Nephron progenitor cell (in vitro differentiated cells): Measurements from ENCODE around the gene CEP164.

ENCODE experiments used
- DNase-seq: peaks from one replicate; pipeline ENCODE4 v3.0.0; 2021
- H3K27ac Mint-ChIP-seq: 2 replicates; pipeline ENCODE4 v1.8.0; 2021; ENCODE audit warnings: mild to moderate bottlenecking, moderate library complexity, mixed read lengths
- H3K27me3 Mint-ChIP-seq: 2 replicates; pipeline ENCODE4 v1.8.0; 2021; ENCODE audit warnings: mild to moderate bottlenecking, low read depth, mixed read lengths; ENCODE audit not compliant: poor library complexity
- H3K36me3 Mint-ChIP-seq: 2 replicates; pipeline ENCODE4 v1.8.0; 2021; ENCODE audit warnings: low read depth, mixed read lengths
- H3K4me1 Mint-ChIP-seq: 2 replicates; pipeline ENCODE4 v1.8.0; 2021; ENCODE audit warnings: mixed read lengths
- H3K4me3 Mint-ChIP-seq: 2 replicates; pipeline ENCODE4 v1.8.0; 2021; ENCODE audit warnings: mild to moderate bottlenecking, moderate library complexity, mixed read lengths
- H3K9me3 Mint-ChIP-seq: 2 replicates; pipeline ENCODE4 v1.8.0; 2021; ENCODE audit warnings: mild to moderate bottlenecking, moderate library complexity, mixed read lengths
- TF ChIP-seq, protein P1 (sequence below): fragments of 200-600 bp; sonication (generic); IDR thresholded peaks from 2 replicates; pipeline ENCODE4 v1.5.0; 2021; ENCODE audit warnings: antibody characterized with exemption

Gene CEP164

DNA sequence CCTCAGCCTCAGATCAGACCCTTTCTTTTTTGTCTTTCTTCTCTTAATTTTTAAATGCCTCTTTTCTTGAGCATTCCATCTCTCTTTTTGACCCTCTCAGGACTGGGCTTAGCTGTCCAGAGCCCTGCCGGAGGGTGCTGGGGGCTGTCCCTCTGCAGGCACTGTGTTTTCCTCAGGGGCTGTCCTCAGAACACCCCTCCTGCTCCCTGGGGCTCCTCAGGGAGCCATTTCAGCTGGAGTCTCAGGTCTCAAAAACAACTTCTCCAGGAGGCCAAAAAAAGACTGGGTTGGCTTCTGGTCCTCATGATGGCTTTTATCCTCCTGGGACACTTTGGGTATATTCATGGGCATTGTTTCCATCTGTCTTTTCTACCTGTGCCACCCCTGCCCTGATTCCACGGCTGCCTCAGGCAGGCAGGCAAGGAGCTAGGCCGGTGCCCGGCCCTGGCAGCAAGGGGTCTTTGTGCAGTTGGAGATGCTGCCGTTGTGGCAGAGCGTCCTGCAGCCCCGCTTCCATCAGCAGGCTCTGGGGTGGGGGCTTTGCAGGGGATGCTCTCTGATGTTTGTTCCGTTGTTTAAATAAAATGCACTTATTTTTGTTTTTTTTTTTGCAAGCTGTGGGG lies 85.1 kb downstream of the CEP164 start:
- Mint-ChIP-seq H3K9me3 (no peaks in the 10 kb centered on the region), H3K27ac (peak overlapping the region; percentile 1), H3K27me3 (peaks cover 17% of the 10 kb centered on the region), H3K4me3 (no peak overlapping the region), H3K36me3 (peaks cover 36% of the 10 kb centered on the region), H3K4me1 (peaks cover 22% of the 10 kb centered on the region)
- DNase-seq, result no peak
- TF ChIP-seq, protein P1, sequence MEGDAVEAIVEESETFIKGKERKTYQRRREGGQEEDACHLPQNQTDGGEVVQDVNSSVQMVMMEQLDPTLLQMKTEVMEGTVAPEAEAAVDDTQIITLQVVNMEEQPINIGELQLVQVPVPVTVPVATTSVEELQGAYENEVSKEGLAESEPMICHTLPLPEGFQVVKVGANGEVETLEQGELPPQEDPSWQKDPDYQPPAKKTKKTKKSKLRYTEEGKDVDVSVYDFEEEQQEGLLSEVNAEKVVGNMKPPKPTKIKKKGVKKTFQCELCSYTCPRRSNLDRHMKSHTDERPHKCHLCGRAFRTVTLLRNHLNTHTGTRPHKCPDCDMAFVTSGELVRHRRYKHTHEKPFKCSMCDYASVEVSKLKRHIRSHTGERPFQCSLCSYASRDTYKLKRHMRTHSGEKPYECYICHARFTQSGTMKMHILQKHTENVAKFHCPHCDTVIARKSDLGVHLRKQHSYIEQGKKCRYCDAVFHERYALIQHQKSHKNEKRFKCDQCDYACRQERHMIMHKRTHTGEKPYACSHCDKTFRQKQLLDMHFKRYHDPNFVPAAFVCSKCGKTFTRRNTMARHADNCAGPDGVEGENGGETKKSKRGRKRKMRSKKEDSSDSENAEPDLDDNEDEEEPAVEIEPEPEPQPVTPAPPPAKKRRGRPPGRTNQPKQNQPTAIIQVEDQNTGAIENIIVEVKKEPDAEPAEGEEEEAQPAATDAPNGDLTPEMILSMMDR, result no peak

DNA sequence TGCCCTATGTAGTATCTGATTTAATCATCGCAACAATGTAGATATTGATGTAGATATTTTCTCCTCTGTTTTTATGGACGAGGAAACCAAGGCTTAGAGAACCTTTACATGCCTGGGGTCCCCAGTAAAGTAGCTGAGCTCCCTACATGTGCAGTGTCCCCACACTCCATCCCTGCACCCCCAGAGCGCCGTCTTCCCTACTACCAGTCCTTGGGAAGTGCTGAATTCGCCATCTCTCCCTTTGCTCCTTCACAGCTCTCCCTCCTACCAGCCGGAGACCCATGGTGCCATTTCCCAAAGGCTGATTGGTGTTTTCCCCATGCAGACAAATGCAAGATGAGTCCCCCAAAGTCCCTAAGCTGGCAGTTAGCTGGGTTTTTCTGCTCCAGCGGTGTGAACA lies 86.0 kb downstream of the CEP164 start:
- Mint-ChIP-seq H3K4me3 (no peak overlapping the region), H3K27ac (no peak overlapping the region), H3K4me1 (peaks cover 17% of the 10 kb centered on the region), H3K27me3 (peaks cover 16% of the 10 kb centered on the region), H3K9me3 (no peaks in the 10 kb centered on the region), H3K36me3 (peaks cover 27% of the 10 kb centered on the region)
- TF ChIP-seq, protein P1, result no peak
- no peak for DNase-seq

DNA sequence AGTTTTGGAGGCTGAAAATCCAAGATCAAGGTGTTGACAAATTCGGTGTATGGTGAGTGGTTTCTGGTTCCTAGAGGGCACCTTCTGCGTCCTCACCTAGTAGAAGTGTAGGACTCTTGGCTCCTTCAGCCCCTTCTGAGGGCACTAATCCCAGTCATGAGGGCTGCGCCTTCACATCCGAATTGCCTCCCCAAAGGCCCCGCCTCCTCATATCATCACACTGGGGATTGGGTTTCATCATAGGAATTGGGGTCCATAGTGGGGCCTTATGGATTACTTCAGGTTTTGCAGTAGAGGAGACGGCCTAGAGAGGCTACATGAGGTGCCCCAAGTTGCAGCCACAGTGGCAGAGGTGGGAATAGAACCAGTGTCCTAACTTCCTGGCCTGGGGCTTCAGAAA lies 87.1 kb downstream of the CEP164 start:
- no peak overlapping the region for H3K27ac Mint-ChIP-seq
- H3K27me3 Mint-ChIP-seq, result peaks cover 20% of the 10 kb centered on the region
- no peak overlapping the region for H3K4me3 Mint-ChIP-seq
- DNase-seq, result no peak
- H3K9me3 Mint-ChIP-seq, result no peaks in the 10 kb centered on the region
- H3K36me3 Mint-ChIP-seq, result peaks cover 18% of the 10 kb centered on the region
- TF ChIP-seq, protein P1, result no peak
- peaks cover 17% of the 10 kb centered on the region for H3K4me1 Mint-ChIP-seq

DNA sequence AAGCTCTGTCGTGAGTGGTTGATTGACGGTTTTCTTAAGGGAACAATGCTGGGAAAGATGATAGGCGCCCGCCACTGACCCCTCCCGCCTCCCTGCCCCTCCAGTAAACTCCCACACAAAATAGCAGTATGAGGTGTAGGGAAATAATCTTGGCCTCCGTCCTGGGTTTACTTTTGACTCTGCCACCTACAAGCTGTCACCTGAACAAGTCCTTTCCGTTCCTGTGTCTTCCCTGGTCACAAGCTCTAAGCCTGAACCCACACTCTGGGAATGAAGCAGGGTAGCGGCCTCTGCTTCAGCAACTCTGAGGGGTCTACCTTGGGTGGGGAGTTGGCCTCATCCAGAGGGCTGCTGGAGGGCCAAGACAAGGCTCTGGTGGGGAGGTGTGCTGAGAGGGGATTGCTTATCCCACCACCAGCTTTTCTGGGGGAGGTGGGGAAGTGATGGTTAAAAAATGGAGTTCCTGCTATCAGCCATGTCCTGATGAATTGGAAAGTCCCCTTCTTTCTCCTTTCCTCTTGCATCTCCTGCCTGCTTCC lies 87.8 kb downstream of the CEP164 start:
- DNase-seq, result no peak
- Mint-ChIP-seq H3K27ac (peak overlapping the region; percentile 26), H3K4me3 (no peak overlapping the region), H3K27me3 (peaks cover 20% of the 10 kb centered on the region), H3K9me3 (no peaks in the 10 kb centered on the region), H3K36me3 (peaks cover 13% of the 10 kb centered on the region), H3K4me1 (peaks cover 17% of the 10 kb centered on the region)
- TF ChIP-seq, protein P1, result no peak

DNA sequence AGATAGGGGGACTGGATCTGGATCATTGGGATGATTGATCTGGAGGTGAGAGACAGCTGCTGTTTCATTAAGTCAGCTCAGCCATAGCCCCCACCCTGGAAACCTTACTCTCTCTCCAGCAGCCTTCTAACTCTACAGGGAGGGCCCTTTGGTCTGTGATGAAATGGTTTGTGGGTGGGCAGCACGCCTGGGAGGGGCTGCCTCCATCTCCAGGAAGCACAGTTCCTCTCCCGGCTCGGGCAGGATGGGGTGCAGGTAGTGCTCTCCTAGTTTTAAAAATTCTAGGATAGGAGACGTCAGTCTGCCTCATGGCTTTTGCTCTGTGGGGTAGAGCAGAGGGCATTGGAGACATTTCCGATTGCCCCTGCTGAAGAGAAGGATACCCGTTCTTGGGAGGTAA lies 89.7 kb downstream of the CEP164 start:
- TF ChIP-seq, protein P1, result no peak
- H3K27me3 Mint-ChIP-seq, result peaks cover 28% of the 10 kb centered on the region
- no peak for DNase-seq
- no peak overlapping the region for H3K27ac Mint-ChIP-seq
- peaks cover 9% of the 10 kb centered on the region for H3K36me3 Mint-ChIP-seq
- no peaks in the 10 kb centered on the region for H3K9me3 Mint-ChIP-seq
- peaks cover 25% of the 10 kb centered on the region for H3K4me1 Mint-ChIP-seq
- H3K4me3 Mint-ChIP-seq, result no peak overlapping the region

DNA sequence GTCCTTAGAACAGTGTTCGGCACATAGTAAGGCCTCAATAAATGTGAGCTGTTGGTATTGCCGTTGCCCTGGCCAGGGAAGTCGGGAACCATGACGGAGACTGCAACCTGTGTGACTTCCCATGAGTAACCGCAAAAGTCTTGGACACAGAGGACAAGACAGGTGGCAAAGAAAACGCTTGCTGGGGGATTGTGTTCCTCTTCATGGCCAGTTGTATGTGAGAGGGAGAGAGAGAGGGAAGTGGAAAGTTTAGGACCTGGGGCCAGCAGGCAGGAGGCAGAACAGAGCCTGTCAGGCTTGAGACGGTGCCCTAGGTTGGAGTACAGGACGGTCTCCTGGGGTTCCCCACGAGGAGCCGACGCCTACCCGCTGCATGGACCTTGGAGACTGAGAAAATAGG lies 90.2 kb downstream of the CEP164 start:
- H3K4me1 Mint-ChIP-seq, result peaks cover 20% of the 10 kb centered on the region
- H3K4me3 Mint-ChIP-seq, result no peak overlapping the region
- peaks cover 33% of the 10 kb centered on the region for H3K27me3 Mint-ChIP-seq
- TF ChIP-seq, protein P1, result no peak
- H3K9me3 Mint-ChIP-seq, result no peaks in the 10 kb centered on the region
- no peak overlapping the region for H3K27ac Mint-ChIP-seq
- peaks cover 9% of the 10 kb centered on the region for H3K36me3 Mint-ChIP-seq
- DNase-seq, result no peak
